HG03520 (cell line): ENCODE data around the gene SNHG17.
"Not testable (repeated sequence)": the region's sequence is repeated elsewhere in the genome, so short reads cannot be mapped to it uniquely, and the experiment has no call there.

Experiments
- ATAC-seq: cut with Tn5 transposase; IDR thresholded peaks from one replicate; pipeline ENCODE4 v1.9.1; 2021; ENCODE audit warnings: mild to moderate bottlenecking, moderate library complexity; ENCODE audit not compliant: unreplicated experiment

The SNHG17 gene

DNA sequence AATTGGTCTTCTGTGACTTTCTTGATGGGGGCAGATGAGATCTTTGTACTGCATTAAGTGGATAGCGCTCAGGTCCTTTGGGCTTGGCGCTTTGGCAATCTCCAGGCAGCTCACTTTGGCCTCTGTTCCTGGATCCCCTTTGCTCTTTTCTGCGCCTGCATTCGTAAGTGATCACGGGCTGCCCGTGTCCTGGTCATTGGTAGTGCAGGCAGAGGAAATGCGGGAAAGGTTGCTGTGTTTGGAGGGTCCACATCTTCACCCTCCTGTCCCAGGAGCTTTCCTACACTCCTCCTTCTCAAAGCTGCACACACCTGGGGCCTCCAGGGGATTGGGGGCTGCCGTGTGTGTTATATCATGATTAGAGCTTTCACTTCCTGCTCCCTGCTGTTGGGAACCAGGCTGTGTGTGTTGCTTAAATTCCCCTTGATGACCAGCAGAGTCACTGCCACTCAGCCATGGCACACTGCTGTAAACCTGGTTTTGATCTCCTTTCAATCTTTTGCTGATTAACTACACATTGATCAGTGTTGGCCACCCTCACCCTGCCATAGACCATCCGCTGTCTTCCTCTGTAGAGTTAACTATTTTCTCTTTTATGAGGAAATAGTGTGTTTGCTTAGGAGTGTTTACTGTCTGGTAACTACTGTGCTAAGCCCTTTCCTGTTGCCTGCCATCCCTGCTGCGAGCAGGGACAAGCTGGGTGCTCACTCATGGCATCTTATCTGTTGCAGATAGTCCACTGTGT, 13.0 kb upstream of the SNHG17 start:
- no peak for ATAC-seq

DNA sequence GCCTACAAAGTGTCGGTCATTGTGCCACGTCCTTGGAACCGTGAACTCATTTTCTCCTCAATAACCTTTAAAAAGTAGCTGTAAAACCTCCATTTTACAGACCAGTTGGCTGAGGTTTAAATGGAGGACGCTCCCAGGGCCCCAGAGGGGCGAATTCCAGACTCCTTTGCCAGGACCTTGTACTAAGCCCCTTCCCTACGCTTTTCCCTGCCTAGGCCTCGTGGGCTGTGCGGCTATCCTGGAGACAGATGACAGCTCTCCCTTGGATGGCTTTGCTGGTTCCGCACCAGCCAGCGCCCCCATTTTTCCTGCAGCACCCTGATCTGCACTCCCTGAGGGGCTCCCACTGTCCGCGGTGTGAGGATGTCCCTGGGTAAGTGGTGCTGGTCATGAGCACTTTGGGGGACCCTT, 12.1 kb upstream of the SNHG17 start:
- no peak for ATAC-seq

DNA sequence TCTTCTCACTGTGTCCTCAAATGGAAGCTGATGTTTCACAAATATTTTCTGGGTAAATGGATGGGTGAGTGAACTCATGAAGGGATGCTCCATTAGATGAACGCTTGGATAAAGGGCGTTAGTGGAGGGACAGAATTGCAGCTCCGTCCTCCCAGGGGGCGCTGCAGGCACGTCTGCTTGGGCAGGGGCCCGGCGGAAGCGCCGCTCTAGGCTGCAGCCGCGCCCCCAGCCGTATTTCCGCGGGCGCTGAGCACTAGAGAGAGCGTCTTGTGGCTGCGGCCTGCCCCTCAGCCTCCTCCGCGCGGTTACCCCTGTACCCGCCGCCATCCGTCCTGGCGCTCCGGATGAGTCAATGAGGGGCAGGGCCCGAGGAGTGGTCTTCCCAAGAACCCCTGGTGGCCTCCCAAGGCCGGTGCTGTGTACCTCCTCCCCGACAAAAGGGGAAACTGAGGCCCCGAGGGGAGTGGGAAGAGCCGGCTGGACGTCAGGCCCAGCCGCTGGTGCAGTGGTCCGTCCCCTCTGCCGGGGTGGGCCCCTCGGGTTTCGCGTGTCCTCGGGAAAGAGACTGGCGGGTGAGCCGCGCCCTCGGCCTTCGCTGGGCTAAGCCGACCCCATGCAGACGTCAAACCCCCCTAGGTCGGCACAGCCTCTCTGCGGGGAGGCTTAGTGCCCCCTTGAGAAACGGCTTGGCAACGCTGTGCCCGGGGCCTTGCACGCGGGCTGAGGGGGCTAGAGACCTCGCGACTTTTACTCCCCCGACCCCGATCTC, 11.5 kb upstream of the SNHG17 start:
- ATAC-seq, result peak; percentile 67

DNA sequence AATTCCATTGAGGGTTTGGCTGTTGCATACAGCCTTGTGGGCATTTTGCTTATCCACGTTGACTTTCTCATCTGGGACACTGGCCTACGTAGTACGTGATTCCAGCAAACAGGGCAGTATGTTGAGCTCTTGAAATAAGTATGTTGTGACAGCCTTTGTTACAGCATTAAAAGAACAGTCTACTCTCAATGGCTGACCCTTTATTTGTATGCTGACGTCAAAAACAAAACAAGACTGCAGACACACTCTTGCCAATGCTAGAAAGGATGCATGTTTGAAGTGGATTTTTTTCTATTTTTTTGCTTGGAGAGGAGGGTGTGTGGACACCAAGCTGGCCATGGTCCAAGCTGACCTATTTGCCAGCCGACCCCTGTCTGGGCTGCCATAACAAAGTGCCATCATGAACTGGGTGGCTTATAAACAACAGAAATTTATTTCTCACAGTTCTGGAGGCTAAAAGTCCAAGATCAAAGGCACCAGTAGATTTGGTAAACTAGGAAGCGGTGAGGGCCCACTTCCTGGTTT, 10.8 kb upstream of the SNHG17 start:
- ATAC-seq, result no peak

DNA sequence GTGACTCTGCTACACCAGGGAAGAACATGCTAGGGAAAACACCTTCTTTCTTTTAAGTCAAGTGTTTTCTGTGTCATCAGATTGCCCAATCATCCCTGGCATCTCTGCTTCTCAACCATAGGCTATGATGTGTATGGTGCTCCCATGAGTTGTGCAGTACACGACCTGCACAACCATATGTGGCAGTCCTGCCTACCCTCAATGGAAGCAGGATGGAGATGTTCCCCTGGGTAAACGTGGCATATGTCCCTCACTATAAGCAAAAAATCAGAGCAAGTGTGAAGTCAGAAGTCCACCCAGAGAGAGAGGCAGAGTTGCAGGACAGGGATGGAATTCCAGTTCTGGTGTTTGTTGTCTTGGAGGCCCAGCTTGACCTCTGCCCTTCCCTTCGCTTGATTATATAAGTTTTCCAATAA, 10.3 kb upstream of the SNHG17 start:
- ATAC-seq, result no peak

DNA sequence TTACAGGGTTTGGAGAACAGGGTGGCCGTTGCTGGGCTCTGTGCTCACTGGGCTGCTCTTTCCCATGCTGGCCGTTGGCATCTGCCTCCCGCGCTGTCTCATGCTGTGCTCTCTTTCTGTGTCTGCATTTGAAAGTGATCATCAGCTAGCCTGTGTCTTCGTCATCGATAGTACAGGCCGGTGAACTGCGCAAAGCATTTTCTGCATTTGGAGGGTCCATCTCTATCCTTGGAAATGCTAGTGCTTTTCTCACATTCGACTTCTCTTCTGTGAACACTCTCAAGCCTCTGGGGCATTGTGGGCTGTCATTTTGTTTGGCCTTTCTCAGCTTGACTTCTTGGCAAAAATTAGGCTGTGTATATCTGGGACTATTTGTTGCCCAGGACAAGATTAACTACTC, 6.8 kb upstream of the SNHG17 start:
- no peak for ATAC-seq

DNA sequence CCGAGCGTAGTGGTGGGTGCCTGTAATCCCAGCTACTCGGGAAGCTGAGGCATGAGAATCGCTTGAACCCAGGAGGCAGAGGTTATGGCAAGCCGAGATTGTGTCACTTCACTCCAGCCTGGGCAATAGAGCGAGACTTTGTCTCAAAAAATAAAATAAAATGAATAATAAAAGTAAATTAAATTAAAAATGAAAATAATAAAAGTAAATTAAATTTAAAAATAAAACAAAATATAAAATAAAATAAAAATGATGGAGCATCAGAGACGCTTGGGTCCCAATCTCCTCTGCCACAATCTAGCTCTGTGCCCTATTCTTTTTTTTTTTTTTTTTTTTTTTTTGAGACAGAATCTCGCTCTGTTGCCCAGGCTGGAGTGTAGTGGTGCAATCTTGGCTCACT, 6.0 kb upstream of the SNHG17 start:
- ATAC-seq, result not testable (repeated sequence)

DNA sequence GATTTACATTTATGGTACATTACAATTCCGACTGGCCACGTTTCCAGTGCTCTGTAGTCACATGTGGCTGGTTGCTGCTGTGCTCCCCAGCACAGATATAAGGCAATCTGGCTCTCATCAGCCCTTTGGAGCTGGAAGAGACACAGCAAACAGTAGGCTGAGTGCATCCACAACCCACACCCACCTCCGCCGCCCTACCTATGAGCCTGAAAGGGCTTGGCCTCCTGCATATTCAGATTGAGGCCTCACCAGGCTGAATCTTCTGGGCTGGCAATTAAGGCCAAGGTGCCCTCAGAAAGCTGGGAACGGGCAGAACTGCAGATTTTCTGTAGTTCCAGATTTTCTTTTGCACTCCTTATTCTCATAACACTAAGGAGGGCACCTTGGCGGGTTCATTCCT, 2.7 kb upstream of the SNHG17 start:
- no peak for ATAC-seq

DNA sequence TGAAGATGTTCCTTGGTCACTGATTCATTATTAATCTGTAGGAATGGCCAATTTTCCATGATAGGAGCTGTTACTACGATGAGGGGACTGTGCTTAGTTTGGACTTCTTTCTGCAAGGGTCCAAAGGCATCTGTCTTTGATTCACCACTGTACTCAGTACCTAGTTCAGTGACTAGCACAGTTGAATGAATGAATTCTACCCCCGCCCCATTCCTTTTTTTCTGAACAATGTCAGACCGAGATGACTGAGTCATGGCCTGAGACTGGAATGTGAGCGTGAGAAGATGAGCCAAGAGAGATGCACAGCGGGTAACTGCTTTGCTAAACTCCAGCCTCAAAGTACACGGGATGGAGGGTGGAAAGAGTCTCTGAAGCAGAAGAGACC, 419 bp upstream of the SNHG17 start:
- no peak for ATAC-seq

DNA sequence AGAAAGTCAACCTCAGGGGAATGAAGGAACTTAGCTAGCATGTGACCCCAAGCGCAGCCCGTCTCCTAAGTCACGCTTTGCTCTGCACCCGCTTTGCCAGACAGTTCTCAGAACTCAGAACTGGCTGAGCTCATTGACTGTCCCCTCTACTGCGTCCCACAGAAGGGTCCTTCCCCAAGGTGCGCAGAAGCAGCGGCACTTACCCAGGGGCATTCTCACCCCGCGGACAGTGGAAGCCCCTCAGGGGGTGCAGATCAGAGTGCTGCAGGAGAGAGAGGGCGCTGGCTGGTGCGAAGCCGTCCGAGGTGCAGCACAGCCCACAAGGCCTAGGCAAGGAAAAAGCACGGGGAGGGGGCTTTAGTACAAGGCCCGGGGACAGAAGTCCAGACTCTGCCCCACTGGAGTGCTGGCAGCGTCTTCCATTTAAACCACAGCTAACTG, 807 bp downstream of the SNHG17 start:
- ATAC-seq, result no peak

DNA sequence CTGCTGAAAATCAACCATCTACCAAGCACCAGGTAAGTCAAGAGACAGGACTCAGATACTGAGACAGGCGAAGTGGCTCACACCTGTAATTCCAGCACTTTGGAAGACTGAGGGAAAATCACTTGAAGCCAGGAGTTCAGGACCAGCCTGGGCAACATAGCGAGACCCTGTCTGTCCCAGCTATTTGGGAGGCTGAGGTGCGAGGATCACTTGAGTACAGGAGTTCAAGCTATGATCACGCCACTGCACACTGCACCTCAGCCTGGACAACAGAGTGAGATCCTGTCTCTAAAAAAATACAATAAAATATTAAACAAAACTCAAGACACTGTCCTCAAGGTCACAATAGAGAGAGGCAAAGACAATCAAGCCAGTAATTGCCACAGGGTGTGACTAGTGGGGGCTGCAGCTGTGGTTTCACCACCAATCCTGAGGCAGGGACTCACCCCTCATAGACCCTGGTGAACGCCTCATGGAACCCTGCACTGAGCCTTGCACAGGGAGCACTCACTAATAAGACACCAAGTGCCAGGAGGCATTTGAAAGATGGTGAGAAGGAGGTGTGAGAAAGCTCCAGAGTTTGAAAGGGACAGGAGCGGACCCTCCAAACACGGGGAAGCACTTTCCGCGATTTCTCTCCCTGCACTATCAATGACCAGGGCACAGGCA, 1.7 kb downstream of the SNHG17 start:
- no peak for ATAC-seq

DNA sequence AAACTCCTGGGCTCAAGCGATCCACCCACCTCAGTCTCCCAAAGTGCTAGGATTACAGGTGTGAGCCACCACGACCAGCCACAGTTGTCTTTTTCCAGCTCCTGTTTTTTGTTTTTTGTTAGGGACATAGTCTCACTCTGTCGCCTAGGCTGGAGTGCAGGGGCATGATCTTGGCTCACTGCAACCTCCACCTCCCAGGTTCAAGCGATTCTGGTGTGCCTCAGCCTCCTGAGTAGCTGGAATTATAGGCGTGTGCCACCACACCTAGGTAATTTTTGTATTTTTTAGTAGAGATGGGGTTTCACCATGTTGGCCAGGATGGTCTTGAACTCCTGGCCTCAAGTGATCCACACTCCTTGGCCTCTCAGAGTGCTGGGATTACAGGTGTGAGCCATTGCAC, 2.3 kb downstream of the SNHG17 start:
- ATAC-seq, result not testable (repeated sequence)

DNA sequence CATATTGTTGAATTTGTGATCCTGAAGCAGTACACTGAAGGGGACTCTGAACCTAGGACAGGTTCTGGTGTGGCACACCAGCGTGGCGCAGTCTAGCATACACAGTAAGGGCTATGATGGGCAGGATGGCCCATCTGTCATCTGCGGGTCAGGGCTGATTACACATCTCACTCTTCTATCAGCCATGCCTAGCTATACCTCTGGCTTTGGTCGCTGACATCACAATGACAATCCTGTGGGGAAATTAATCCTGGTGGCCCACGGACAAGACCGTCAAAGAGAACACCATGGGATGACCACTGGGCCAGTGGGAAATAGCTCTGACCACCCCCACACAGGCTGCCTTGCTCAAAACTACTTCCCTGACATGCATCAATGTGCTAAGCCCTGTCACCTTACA, 2.8 kb downstream of the SNHG17 start:
- ATAC-seq, result no peak

DNA sequence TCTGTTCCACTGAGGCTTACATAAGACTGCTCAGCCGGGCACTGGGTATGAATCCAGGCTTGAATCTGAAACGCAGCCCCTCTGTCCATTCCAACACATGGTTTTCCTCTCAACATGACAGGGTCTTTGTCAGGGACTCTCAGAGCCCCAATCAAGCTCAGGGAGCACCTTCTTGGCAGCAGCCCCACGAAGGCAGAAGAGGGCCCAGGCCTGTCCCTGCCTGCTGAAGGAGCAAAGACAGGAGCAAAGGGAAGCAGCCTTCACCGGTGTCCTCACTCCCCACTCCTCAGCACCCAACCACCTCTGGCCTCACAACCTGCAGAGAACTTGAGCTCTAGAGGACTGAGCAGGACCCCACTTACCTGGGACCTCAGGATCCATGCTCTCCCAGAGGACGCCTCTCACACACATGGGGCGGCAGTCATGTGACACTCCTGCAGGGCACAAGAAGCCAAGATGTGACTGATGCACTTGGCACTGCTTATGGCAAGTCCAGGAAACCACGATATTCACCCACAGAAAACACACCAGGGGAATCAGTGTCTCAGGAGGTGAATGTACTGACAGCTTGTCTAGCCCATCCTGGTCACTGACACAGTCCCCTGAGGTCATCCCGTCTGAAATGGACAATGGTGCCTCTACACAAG, 4.3 kb downstream of the SNHG17 start:
- no peak for ATAC-seq

DNA sequence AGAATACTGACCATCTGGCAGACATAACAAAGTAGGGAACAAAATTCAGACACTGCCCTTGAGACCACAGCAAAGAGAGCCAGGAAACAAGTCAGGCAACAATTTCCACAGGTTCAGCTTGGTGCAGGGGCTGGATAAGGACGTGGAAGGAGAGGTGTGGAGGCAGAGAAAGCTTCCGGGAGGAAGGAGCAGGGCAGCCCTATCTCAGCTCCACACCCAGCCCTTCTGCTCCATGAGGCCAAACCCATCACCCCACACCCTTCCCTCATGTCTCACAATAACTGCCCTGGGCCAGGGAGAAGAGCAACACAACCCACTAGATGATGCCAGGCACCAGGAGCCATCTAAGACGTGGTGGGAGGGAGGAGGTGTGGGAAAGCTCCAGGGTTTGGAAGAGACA, 5.8 kb downstream of the SNHG17 start:
- ATAC-seq, result no peak

DNA sequence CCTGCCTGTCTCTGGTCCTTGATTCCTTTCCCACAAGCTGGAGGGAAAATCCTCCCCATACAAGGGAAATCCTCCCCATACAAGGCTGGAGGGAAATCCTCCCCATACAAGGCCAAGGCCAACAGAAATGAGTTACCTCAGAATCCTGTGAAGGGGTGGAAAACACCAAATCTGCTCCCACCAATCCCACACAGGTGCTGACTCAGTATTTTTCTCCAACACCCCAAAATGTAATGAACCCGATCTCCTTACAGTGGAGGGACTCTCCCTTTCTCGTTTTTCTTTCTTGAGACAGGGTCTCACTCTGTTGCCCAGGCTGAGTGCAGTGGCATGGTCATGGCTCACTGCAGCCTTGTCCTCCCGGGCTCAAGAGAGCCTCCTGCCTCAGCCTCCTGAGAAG, 6.3 kb downstream of the SNHG17 start:
- no peak for ATAC-seq

DNA sequence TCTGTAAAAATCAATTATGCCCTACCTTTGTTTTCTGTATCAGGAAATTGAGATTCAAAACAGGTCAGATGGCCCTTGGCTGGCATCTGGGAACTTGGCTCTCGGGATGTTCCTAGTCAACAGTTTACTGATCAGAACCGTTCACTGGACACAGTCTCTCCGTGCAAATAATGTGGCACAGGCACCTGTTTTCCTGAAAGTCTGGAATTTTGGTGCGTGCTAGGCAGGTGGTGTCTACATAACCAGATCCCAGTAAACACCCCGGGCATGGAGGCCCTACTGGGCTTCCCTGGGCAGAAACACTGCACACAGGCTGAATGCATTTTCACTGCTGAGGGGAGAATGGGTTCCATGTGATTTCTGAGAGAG, 7.5 kb downstream of the SNHG17 start:
- no peak for ATAC-seq

DNA sequence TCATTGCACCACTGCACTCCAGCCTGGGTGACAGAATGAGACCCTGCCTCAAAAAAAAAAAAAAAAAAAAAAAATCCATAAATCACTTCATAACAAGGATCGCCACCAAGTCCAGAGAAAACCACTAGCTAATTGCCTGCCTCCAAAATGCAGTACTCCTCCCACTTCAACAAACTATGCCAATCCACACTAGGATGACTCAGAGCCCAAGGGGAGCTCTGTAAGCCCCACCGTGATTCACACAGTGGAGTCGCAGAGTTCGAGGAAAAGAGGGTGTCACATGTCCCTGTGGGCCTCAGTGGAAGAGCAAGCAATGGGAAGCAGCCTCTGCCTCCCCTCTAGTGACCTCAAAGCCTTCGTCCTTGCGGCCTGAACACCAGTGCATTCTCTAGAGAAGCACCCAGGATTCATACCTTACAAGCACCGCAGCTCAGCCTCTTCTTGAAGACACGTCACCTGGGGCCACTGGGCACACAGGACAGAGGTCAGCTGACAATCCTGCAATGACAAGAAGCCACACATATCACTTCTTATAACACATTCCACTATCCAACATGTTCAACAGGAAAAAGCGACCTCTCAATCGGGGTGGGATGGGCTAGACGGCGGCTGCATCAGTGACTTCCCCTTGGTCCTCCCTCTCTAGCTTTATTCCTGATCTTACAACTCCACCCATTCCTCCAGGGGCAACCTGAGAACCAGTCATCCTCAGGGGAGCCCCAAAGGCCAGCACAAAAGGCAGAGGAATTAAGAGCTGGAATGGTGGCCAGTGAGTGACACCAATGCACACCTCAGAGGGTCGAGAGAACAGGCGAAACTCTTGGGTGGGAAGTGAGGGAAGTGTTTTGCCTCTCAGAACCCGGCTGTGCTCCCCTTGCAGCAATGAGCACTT, 8.9 kb downstream of the SNHG17 start:
- no peak for ATAC-seq

DNA sequence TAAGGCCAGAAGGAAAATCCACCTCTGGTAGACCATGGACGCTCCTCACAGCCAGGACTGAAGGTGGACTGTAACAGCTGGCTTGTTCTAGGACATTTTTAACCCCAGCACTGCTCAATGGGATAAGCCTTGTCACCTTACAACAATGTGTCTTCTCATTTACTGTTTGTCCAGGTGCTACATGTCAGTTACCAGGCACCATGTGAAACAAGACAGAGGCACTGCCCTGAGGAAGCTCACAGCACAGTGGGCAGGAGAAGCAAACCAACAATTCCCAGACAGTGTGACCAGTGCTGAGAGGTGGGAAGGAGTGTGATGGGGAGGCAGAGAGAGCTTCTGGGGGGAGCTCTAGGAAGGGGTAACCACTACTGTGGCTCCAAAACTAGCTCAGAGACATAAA, 10.7 kb downstream of the SNHG17 start:
- ATAC-seq, result no peak

DNA sequence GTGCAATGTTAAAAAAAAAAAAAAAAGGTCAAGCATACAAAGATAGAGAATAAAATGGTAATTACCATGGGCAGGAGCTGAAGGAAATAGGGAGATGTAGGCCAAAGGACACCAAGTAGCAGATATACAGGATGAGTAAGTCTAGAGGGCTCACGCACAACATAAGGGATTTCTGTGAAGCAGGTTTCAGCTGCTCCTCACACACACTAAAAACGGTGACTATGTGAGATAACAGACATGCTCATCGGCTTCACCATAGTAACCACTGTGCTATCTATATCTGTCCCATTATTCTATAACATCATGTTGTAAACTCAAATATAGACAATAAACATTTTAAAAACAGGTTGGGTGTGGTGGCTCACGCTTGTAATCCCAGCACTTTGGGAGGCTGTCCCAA, 11.6 kb downstream of the SNHG17 start:
- ATAC-seq, result no peak
